Astrocyte (in vitro differentiated cells and primary cell): ENCODE measurements around the gene LDLRAD1. TPM values are rescaled to one million over a fixed set of nuclear protein-coding genes. Genes with fewer than 3 reads are reported as not detected.

Experiments
- DNase-seq: peaks from one replicate; pipeline ENCODE4 v3.0.0-alpha.2; 2010; ENCODE audit warnings: low read depth
- FAIRE-seq: peaks from 2 replicates; lab custom pipeline; 2011; peaks lifted over from hg19 to GRCh38; lab: Jason Lieb, UNC
- H2AFZ ChIP-seq: 2 replicates; pipeline ENCODE4 v1.6.0; 2012; ENCODE audit warnings: low read depth, low read length, inconsistent platforms
- H3K27ac ChIP-seq: 2 replicates; pipeline ENCODE4 v1.5.1; 2011; ENCODE audit warnings: low read depth, low read length, inconsistent platforms
- H3K27me3 ChIP-seq: 2 replicates; pipeline ENCODE4 v1.6.0; 2011; ENCODE audit warnings: low read length, inconsistent platforms; ENCODE audit not compliant: insufficient read depth
- H3K36me3 ChIP-seq: 2 replicates; pipeline ENCODE4 v1.5.1; 2011; ENCODE audit warnings: low read length, inconsistent platforms; ENCODE audit not compliant: insufficient read depth
- H3K4me1 ChIP-seq: 2 replicates; pipeline ENCODE4 v1.5.1; 2011; ENCODE audit warnings: low read length, inconsistent platforms; ENCODE audit not compliant: insufficient read depth
- H3K4me2 ChIP-seq: 2 replicates; pipeline ENCODE4 v1.6.0; 2012; ENCODE audit warnings: low read length, inconsistent platforms
- H3K4me3 ChIP-seq: 2 replicates; pipeline ENCODE4 v1.5.1; 2011; ENCODE audit warnings: low read depth, mild to moderate bottlenecking, low read length, inconsistent platforms; ENCODE audit not compliant: insufficient read depth
- H3K79me2 ChIP-seq: 2 replicates; pipeline ENCODE4 v1.6.0; 2012; ENCODE audit warnings: mild to moderate bottlenecking, low read length, inconsistent platforms; ENCODE audit not compliant: insufficient read depth
- H3K9ac ChIP-seq: 2 replicates; pipeline ENCODE4 v1.6.0; 2012; ENCODE audit warnings: mild to moderate bottlenecking, low read length, inconsistent platforms
- H3K9me3 ChIP-seq: 2 replicates; pipeline ENCODE4 v1.5.1; 2012; ENCODE audit warnings: low read depth, mild to moderate bottlenecking, low read length, inconsistent platforms; ENCODE audit not compliant: insufficient read depth
- H4K20me1 ChIP-seq: 2 replicates; pipeline ENCODE4 v1.6.0; 2012; ENCODE audit warnings: low read length, inconsistent platforms; ENCODE audit not compliant: insufficient read depth
- H3K27ac Mint-ChIP-seq: one replicate; pipeline ENCODE4 v1.8.0; 2021; ENCODE audit warnings: mild to moderate bottlenecking, mixed read lengths; ENCODE audit not compliant: unreplicated experiment
- H3K27me3 Mint-ChIP-seq: one replicate; pipeline ENCODE4 v1.8.0; 2021; ENCODE audit warnings: low read depth, mixed read lengths; ENCODE audit not compliant: unreplicated experiment
- H3K36me3 Mint-ChIP-seq: one replicate; pipeline ENCODE4 v1.8.0; 2021; ENCODE audit warnings: low read depth, mixed read lengths; ENCODE audit not compliant: unreplicated experiment
- H3K4me1 Mint-ChIP-seq: one replicate; pipeline ENCODE4 v1.8.0; 2021; ENCODE audit warnings: low read depth, mixed read lengths; ENCODE audit not compliant: unreplicated experiment
- H3K4me3 Mint-ChIP-seq: one replicate; pipeline ENCODE4 v1.8.0; 2021; ENCODE audit warnings: mild to moderate bottlenecking, moderate library complexity, mixed read lengths; ENCODE audit not compliant: unreplicated experiment
- H3K9me3 Mint-ChIP-seq: one replicate; pipeline ENCODE4 v1.8.0; 2021; ENCODE audit warnings: mild to moderate bottlenecking, mixed read lengths; ENCODE audit not compliant: unreplicated experiment
- EZH2 ChIP-seq: IDR thresholded peaks from 2 replicates; pipeline ENCODE4 v1.6.1; 2012; ENCODE audit warnings: mild to moderate bottlenecking, low read length, inconsistent platforms; ENCODE audit not compliant: insufficient read depth
- total RNA-seq: library from RNA; stranded (reverse); gene quantifications from 2 replicates; pipeline ENCODE4 v1.2.1, GENCODE V29; 2021
- TF ChIP-seq, protein P1 (sequence below): IDR thresholded peaks from 2 replicates; pipeline ENCODE4 v1.5.1; 2011; ENCODE audit warnings: low read depth, mild to moderate bottlenecking, inconsistent platforms, low read length, moderate library complexity; ENCODE audit not compliant: insufficient read depth

LDLRAD1 gene
- total RNA-seq, 1 donor from 2014 or later: not detected

DNA sequence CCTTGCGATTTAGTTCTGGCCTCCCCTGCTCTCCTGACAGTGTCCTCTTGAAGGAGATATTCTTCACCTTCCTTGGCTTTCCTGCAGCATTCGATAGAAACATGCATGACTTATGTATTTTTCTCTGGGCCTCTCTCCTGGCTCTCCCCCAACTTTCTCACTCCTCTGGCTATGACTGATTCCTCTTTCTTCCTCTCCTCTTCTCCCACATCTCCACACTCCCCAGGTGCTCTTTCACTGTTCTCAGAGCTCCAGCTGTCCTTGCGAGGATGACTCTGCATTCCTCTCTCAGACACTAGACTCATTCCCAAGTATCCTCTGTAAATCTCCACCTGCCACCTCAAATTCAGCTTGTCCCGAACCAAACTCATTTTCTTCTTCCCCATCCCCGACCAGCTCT, 53.9 kb downstream of the LDLRAD1 start:
- no peak overlapping the region for H3K4me3 ChIP-seq
- peaks cover 8% of the 10 kb centered on the region for H3K4me1 ChIP-seq
- H3K27ac ChIP-seq: no peak overlapping the region
- H3K9me3 Mint-ChIP-seq: no peaks in the 10 kb centered on the region
- FAIRE-seq (no peak), DNase-seq (no peak)
- no peak overlapping the region for H3K4me2 ChIP-seq
- H3K27me3 Mint-ChIP-seq: no peaks in the 10 kb centered on the region
- no peak overlapping the region for H3K4me3 Mint-ChIP-seq
- TF ChIP-seq EZH2: no peak
- TF ChIP-seq, protein P1, sequence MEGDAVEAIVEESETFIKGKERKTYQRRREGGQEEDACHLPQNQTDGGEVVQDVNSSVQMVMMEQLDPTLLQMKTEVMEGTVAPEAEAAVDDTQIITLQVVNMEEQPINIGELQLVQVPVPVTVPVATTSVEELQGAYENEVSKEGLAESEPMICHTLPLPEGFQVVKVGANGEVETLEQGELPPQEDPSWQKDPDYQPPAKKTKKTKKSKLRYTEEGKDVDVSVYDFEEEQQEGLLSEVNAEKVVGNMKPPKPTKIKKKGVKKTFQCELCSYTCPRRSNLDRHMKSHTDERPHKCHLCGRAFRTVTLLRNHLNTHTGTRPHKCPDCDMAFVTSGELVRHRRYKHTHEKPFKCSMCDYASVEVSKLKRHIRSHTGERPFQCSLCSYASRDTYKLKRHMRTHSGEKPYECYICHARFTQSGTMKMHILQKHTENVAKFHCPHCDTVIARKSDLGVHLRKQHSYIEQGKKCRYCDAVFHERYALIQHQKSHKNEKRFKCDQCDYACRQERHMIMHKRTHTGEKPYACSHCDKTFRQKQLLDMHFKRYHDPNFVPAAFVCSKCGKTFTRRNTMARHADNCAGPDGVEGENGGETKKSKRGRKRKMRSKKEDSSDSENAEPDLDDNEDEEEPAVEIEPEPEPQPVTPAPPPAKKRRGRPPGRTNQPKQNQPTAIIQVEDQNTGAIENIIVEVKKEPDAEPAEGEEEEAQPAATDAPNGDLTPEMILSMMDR: no peak
- H3K9ac ChIP-seq: no peak overlapping the region
- H3K79me2 ChIP-seq: no peaks in the 10 kb centered on the region
- H3K27me3 ChIP-seq: no peaks in the 10 kb centered on the region
- no peaks in the 10 kb centered on the region for H3K9me3 ChIP-seq
- H3K36me3 Mint-ChIP-seq: peaks cover 13% of the 10 kb centered on the region
- no peak overlapping the region for H3K27ac Mint-ChIP-seq
- peaks cover 14% of the 10 kb centered on the region for H3K4me1 Mint-ChIP-seq
- H2AFZ ChIP-seq: no peak overlapping the region
- peaks cover 11% of the 10 kb centered on the region for H4K20me1 ChIP-seq
- H3K36me3 ChIP-seq: peaks cover 51% of the 10 kb centered on the region

GRCh38 chr1:53963460-53963859, 54.5 kb downstream of the LDLRAD1 start:
- H3K4me1 ChIP-seq: peaks cover 8% of the 10 kb centered on the region
- Mint-ChIP-seq H3K9me3 (no peaks in the 10 kb centered on the region), H3K4me1 (peaks cover 14% of the 10 kb centered on the region), H3K4me3 (no peak overlapping the region), H3K36me3 (peaks cover 11% of the 10 kb centered on the region), H3K27me3 (no peaks in the 10 kb centered on the region), H3K27ac (no peak overlapping the region)
- FAIRE-seq (no peak), DNase-seq (no peak)
- H2AFZ ChIP-seq: no peak overlapping the region
- no peak overlapping the region for H3K9ac ChIP-seq
- no peak overlapping the region for H3K4me3 ChIP-seq
- H3K9me3 ChIP-seq: no peaks in the 10 kb centered on the region
- peaks cover 48% of the 10 kb centered on the region for H3K36me3 ChIP-seq
- TF ChIP-seq, protein P1: no peak
- no peaks in the 10 kb centered on the region for H3K79me2 ChIP-seq
- H4K20me1 ChIP-seq: peaks cover 11% of the 10 kb centered on the region
- H3K27me3 ChIP-seq: no peaks in the 10 kb centered on the region
- H3K27ac ChIP-seq: no peak overlapping the region
- no peak overlapping the region for H3K4me2 ChIP-seq

DNA sequence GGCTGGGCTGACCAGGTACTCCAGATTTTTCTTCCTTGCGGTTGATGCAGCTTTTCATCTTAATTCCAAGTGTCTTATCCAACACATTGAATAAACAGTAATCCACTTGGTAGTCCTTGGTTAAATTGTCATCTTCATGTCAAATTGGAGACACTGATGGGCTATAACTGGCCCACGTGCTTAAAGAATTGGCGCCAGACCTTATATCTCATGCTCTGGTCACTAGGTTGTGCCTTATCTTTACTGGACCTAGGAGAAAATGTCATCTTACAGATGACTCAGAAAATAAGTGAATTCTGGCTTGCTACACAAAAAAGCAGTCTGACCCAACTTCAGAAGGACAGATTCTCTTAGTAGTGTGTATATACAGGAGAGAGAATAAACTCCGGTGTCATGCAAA, 55.6 kb downstream of the LDLRAD1 start:
- no peaks in the 10 kb centered on the region for H3K9me3 ChIP-seq
- H3K36me3 ChIP-seq: peaks cover 39% of the 10 kb centered on the region
- TF ChIP-seq EZH2: no peak
- FAIRE-seq (no peak), DNase-seq (no peak)
- H3K27ac Mint-ChIP-seq: no peak overlapping the region
- H3K27me3 ChIP-seq: no peaks in the 10 kb centered on the region
- H3K4me1 ChIP-seq: peaks cover 3% of the 10 kb centered on the region
- peaks cover 12% of the 10 kb centered on the region for H3K4me1 Mint-ChIP-seq
- peaks cover 6% of the 10 kb centered on the region for H3K36me3 Mint-ChIP-seq
- no peaks in the 10 kb centered on the region for H3K27me3 Mint-ChIP-seq
- H3K27ac ChIP-seq: no peak overlapping the region
- H2AFZ ChIP-seq: no peak overlapping the region
- H4K20me1 ChIP-seq: peaks cover 15% of the 10 kb centered on the region
- H3K9ac ChIP-seq: no peak overlapping the region
- no peaks in the 10 kb centered on the region for H3K9me3 Mint-ChIP-seq
- no peak overlapping the region for H3K4me3 Mint-ChIP-seq
- no peak overlapping the region for H3K4me3 ChIP-seq
- peaks cover 4% of the 10 kb centered on the region for H3K79me2 ChIP-seq
- H3K4me2 ChIP-seq: no peak overlapping the region
